HepG2 (cell line): ENCODE results near the gene TANGO2. TPM values are rescaled to one million over a fixed set of nuclear protein-coding genes. Genes with fewer than 3 reads are reported as not detected.

Experiments
- ATAC-seq: fragments of 200-7000 bp; cut with Tn5 transposase; 3 replicates; pipeline ENCODE4 v1.9.1; 2020; ENCODE audit warnings: mild to moderate bottlenecking, moderate library complexity
- BruUV-seq: library from RNA; stranded (reverse); fragments of 400-500 nt; replicated peaks from 2 replicates; lab custom pipeline; 2021; lab: Mats Ljungman, UMichigan
- CTCF ChIA-PET: fragments of 300-600 bp; formaldehyde crosslinking; extraction: SDS; loops from one replicate; lab custom pipeline; 2021; ENCODE audit warnings: low total read pairs, inconsistent platforms, low intra/inter-chr PET ratio; lab: Yijun Ruan, JAX
- POLR2A ChIA-PET: fragments of 350-600 bp; sonication (Branson Sonifier 250); formaldehyde crosslinking; loops from one replicate; lab custom pipeline; 2020; ENCODE audit warnings: antibody characterized with exemption, inconsistent platforms; lab: Yijun Ruan, JAX
- DNase-seq: peaks from one replicate; pipeline ENCODE4 v3.0.0-alpha.2; 2015; ENCODE audit warnings: low spot score
- FAIRE-seq: peaks from 3 replicates; lab custom pipeline; 2011; peaks lifted over from hg19 to GRCh38; lab: Jason Lieb, UNC
- H2AFZ ChIP-seq: one replicate; pipeline ENCODE4 v1.6.1; 2011; ENCODE audit warnings: low read length, inconsistent platforms
- H3K27ac ChIP-seq: fragments of 300-600 bp; 3 replicates; pipeline ENCODE4 v1.8.0; 2011; ENCODE audit warnings: mixed run types, mild to moderate bottlenecking, mixed read lengths, low read length, inconsistent platforms; ENCODE audit not compliant: insufficient read depth; ENCODE audit errors: extremely low read length
- H3K27me3 ChIP-seq, 2 experiments: fragments of 200-600 bp in 1 of 2; 2 replicates in 1 of 2; 3 replicates in 1 of 2; pipeline versions ENCODE4 v1.6.0 to v1.8.0; 2011; ENCODE audit warnings: low read length in 2 of 2, mild to moderate bottlenecking in 2 of 2, moderate library complexity in 2 of 2, inconsistent platforms in 1 of 2; ENCODE audit not compliant: insufficient read depth in 2 of 2, control insufficient read depth in 1 of 2
- H3K36me3 ChIP-seq, 2 experiments: fragments of 200-600 bp in 1 of 2; replicated peaks in 1 of 2; 2 replicates in 1 of 2; 3 replicates in 1 of 2; pipeline versions ENCODE4 v1.5.1 to v1.8.0; 2011; ENCODE audit warnings: low read length in 2 of 2, inconsistent platforms in 1 of 2; ENCODE audit not compliant: insufficient read depth in 2 of 2, control insufficient read depth in 1 of 2
- H3K4me1 ChIP-seq: 2 replicates; pipeline ENCODE4 v1.5.1; 2012; ENCODE audit warnings: low read length, inconsistent platforms; ENCODE audit not compliant: insufficient read depth
- H3K4me2 ChIP-seq: 2 replicates; pipeline ENCODE4 v1.6.0; 2011; ENCODE audit warnings: low read depth, low read length, inconsistent platforms
- H3K4me3 ChIP-seq, 3 experiments: fragments of 200-600 bp in 1 of 3; sonication (generic), shearing (Covaris generic) in 1 of 3; replicated peaks in 1 of 3; 2 replicates each; pipeline ENCODE4 v1.5.1; 2011 to 2016; ENCODE audit warnings: low read length in 3 of 3, inconsistent platforms in 2 of 3, low read depth in 2 of 3, mild to moderate bottlenecking in 2 of 3, control low read depth in 1 of 3, mixed read lengths in 1 of 3; ENCODE audit not compliant: insufficient read depth in 1 of 3
- H3K79me2 ChIP-seq: one replicate; pipeline ENCODE4 v1.6.1; 2011; ENCODE audit warnings: low read length, inconsistent platforms; ENCODE audit not compliant: insufficient read depth
- H3K9ac ChIP-seq: 2 replicates; pipeline ENCODE4 v1.6.0; 2011; ENCODE audit warnings: mild to moderate bottlenecking, low read depth, low read length, inconsistent platforms; ENCODE audit not compliant: insufficient read depth
- H3K9me3 ChIP-seq: 2 replicates; pipeline ENCODE4 v1.5.1; 2012; ENCODE audit warnings: mild to moderate bottlenecking, low read length
- H4K20me1 ChIP-seq: 2 replicates; pipeline ENCODE4 v1.6.0; 2011; ENCODE audit warnings: inconsistent platforms, mild to moderate bottlenecking, low read length, moderate library complexity; ENCODE audit not compliant: insufficient read depth
- ADNP ChIP-seq: sonication (generic); formaldehyde crosslinking; IDR thresholded peaks from 2 replicates; pipeline ENCODE4 v1.4.0; 2020; ENCODE audit warnings: missing genetic modification reagents
- ATF7-NPFF ChIP-seq: sonication (generic); formaldehyde crosslinking; IDR thresholded peaks from 2 replicates; pipeline ENCODE4 v1.8.1; 2023; ENCODE audit warnings: mild to moderate bottlenecking, low read depth, missing genetic modification reagents, moderate library complexity
- BRCA1 ChIP-seq: sonication (generic); formaldehyde crosslinking; IDR thresholded peaks from 2 replicates; pipeline ENCODE4 v1.4.0; 2020; ENCODE audit warnings: missing genetic modification reagents
- MAFF ChIP-seq: IDR thresholded peaks from 2 replicates; pipeline ENCODE4 v1.6.1; 2011; ENCODE audit warnings: low read depth, low read length, improper control_type of control experiment
- NRL ChIP-seq: sonication (generic); formaldehyde crosslinking; IDR thresholded peaks from 2 replicates; pipeline ENCODE4 v1.5.0; 2020; ENCODE audit warnings: missing genetic modification reagents, mild to moderate bottlenecking, moderate library complexity, borderline replicate concordance
- PHF20 ChIP-seq: sonication (generic); formaldehyde crosslinking; IDR thresholded peaks from 2 replicates; pipeline ENCODE4 v1.5.0; 2020; ENCODE audit warnings: mild to moderate bottlenecking, missing genetic modification reagents
- POGK ChIP-seq: sonication (generic); formaldehyde crosslinking; conservative IDR thresholded peaks from 2 replicates; pipeline ENCODE4 v1.8.0; 2022; ENCODE audit warnings: mild to moderate bottlenecking, moderate library complexity, missing genetic modification reagents
- POLR2A ChIP-seq, 2 experiments: IDR thresholded peaks; 2 replicates each; pipeline ENCODE4 v1.6.1; 2011; ENCODE audit warnings: low read depth in 2 of 2, low read length in 2 of 2, mild to moderate bottlenecking in 1 of 2, moderate library complexity in 1 of 2; ENCODE audit not compliant: insufficient read depth in 1 of 2
- SP4 ChIP-seq: sonication (generic); formaldehyde crosslinking; IDR thresholded peaks from 2 replicates; pipeline ENCODE4 v1.8.1; 2023; ENCODE audit warnings: mild to moderate bottlenecking, missing genetic modification reagents
- SRY ChIP-seq: sonication (generic); formaldehyde crosslinking; IDR thresholded peaks from 2 replicates; pipeline ENCODE4 v1.8.0; 2022; ENCODE audit warnings: mild to moderate bottlenecking, missing genetic modification reagents
- TAF15 ChIP-seq: fragments of 200-400 bp; formaldehyde crosslinking; IDR thresholded peaks from one replicate; pipeline ENCODE4 v1.6.1; 2018; ENCODE audit warnings: mild to moderate bottlenecking, low read depth, low read length; ENCODE audit not compliant: poor library complexity, severe bottlenecking
- TBX3 ChIP-seq: fragments of 450-650 bp; IDR thresholded peaks from 2 replicates; pipeline ENCODE4 v1.6.1; 2017; ENCODE audit warnings: antibody characterized with exemption, mild to moderate bottlenecking, inconsistent platforms, borderline replicate concordance
- THYN1 ChIP-seq: sonication (generic); formaldehyde crosslinking; IDR thresholded peaks from 2 replicates; pipeline ENCODE4 v1.8.1; 2023; ENCODE audit warnings: low read depth, mild to moderate bottlenecking, moderate library complexity, missing genetic modification reagents, borderline replicate concordance
- ZBTB7A ChIP-seq: sonication (generic); formaldehyde crosslinking; IDR thresholded peaks from 2 replicates; pipeline ENCODE4 v1.8.0; 2022; ENCODE audit warnings: mild to moderate bottlenecking, missing genetic modification reagents
- ZNF333 ChIP-seq: sonication (generic); formaldehyde crosslinking; IDR thresholded peaks from 2 replicates; pipeline ENCODE4 v1.4.0; 2020; ENCODE audit warnings: mild to moderate bottlenecking, missing genetic modification reagents, borderline replicate concordance
- ZNF441 ChIP-seq: sonication (generic); formaldehyde crosslinking; IDR thresholded peaks from 2 replicates; pipeline ENCODE4 v1.7.0; 2021; ENCODE audit warnings: missing genetic modification reagents, borderline replicate concordance
- ZNF556 ChIP-seq: sonication (generic); formaldehyde crosslinking; IDR thresholded peaks from 2 replicates; pipeline ENCODE4 v1.4.0; 2020; ENCODE audit warnings: mild to moderate bottlenecking, missing genetic modification reagents, borderline replicate concordance
- WGBS: methylation state at CpG from one replicate; pipeline ENCODE4 v1.1.6; 2017; ENCODE audit warnings: low lambda C conversion rate; 5-methylcytosine and 5-hydroxymethylcytosine counted together
- in situ Hi-C: cut with HindIII; loops from 2 replicates; pipeline ENCODE4 v1.10.0; 2017; ENCODE audit warnings: low pct_unique_long_range_greater_than_20kb; ENCODE audit not compliant: extremely low pct_ligation_motif_present
- intact Hi-C: fragments of 100-400 bp; cut with micrococcal nuclease; formaldehyde crosslinking; loops from one replicate; pipeline ENCODE4 v1.10.0; 2022; ENCODE audit not compliant: unreplicated experiment
- polyA plus RNA-seq, 8 experiments: library from polyadenylated mRNA; depleted of rRNA in 3 of 8; stranded (reverse) in 7 of 8; unstranded in 1 of 8; fragments of >200 nt; fragmentation: Illumina TruSeq in 4 of 8; extraction: Trizol in 4 of 8; gene quantifications; 2 replicates each; pipeline versions ENCODE4 v1.2.1 to v1.2.3, GENCODE V29; 2011 to 2016; ENCODE audit warnings: low read depth in 4 of 8, missing spikeins in 1 of 8, mixed read lengths in 1 of 8; ENCODE audit not compliant: insufficient read depth in 1 of 8
- total RNA-seq, 5 experiments: library from RNA; depleted of rRNA; stranded (reverse); fragments of >200 nt; fragmentation: Illumina TruSeq; extraction: Trizol; gene quantifications; 2 replicates each; pipeline ENCODE4 v1.2.3, GENCODE V29; 2016; ENCODE audit warnings: low read depth in 1 of 5
- TF ChIP-seq, protein P1 (sequence below): sonication (generic); formaldehyde crosslinking; IDR thresholded peaks from 2 replicates; pipeline ENCODE4 v1.4.0; 2020; ENCODE audit warnings: missing genetic modification reagents, borderline replicate concordance

TANGO2 gene
- total and polyA plus RNA-seq, 2 of the 13 experiments (the other 11 are each of a cell fraction or from before 2014, with no cell fraction given): 12.9 to 14.8 TPM

DNA sequence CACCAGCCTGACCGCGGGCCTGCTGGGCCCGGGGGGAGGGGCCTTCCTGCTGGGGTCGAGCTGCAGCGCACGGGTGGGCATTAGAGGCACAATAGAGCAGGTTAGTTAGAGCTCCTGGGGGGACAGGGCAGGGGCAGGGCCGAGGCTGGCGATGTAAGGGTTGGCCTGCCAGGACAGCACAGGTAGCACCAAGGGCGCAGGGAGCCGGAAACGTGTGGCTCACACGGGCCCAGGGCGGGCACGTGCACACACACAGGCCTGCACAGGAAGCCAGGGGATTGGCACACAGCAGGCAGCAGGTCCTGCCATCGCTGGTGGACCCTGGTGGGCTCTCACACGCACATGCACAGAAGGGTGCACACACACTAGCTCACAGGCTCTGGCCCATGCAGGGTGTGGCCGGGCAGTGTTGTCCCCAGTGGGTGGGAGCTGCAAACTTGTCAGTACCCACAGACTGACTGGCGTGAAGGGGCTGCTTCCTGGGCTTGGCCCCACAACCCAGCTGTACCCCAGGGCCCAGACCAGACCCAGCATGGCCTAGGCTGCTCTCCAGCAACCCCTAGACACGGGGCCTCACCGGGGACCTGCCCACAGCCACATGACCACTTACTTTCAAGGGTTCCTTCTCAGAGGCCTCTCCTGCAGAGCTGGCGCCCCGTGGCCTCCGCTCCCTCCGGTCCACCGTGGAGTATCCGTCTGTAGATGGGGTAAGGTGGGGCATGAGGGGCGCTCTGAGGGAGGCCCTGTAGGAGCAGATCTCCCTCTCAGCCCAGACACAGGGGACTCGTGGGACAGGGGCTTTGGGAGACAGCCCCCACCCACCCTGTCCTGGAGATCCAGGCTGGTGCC, 49.4 kb upstream of the TANGO2 start:
- WGBS: 54% methylated on average over 9 of the region's 28 CpGs
- Histone ChIP-seq H3K36me3 (peaks cover 10 to 23% of the 10 kb centered on the region in 2 experiments; a peak in 4 of 5 replicates), H3K4me3 (peak overlapping the region in 1 of 3 experiments; percentile 22; a peak in 1 of 6 replicates), H3K9ac (peak overlapping the region; percentile 54), H3K4me1 (peaks cover 51% of the 10 kb centered on the region), H3K4me2 (peak overlapping the region; percentile 51), H3K9me3 (no peaks in the 10 kb centered on the region), H2AFZ (no peak overlapping the region), H4K20me1 (no peaks in the 10 kb centered on the region), H3K27ac (peak overlapping the region; percentile 79), H3K79me2 (no peaks in the 10 kb centered on the region), H3K27me3 (no peaks in the 10 kb centered on the region)
- in situ Hi-C loops (loop anchor here (5.0 kb wide), 1 partner anchor 41 kb away; no protein-coding TSS in a partner anchor), intact Hi-C loops (no loop called here)
- ChIA-PET POLR2A (interaction anchor here (0.9 to 3.2 kb wide), 7 partner anchors 9 to 44 kb away, joined by 3 to 13 read pairs (median 7); no protein-coding TSS in a partner anchor), CTCF (interaction anchor here (1.2 to 2.3 kb wide), 3 partner anchors 42 to 158 kb away, joined by 4 to 35 read pairs (median 12); no protein-coding TSS in a partner anchor)
- DNase-seq (no peak), FAIRE-seq (no peak), ATAC-seq (peak; percentile 17)
- no TSS peak for BruUV-seq
- 0 out of 2 replicates have a peak, but pooled peaks have one; percentile 32 for TF ChIP-seq NRL
- TF ChIP-seq ATF7-NPFF (CRISPR knock-in tag): peak; percentile 71; the same call in 1 of the 2 replicates
- 0 out of 2 replicates have a peak, but pooled peaks have one; percentile 43 for TF ChIP-seq POGK (CRISPR knock-in tag)
- 0 out of 2 replicates have a peak, but pooled peaks have one; percentile 12 for TF ChIP-seq ZNF556 (CRISPR knock-in tag)
- TF ChIP-seq ADNP (CRISPR knock-in tag): no peak
- peak; percentile 80; the same call in 1 of the 2 replicates for TF ChIP-seq SRY (CRISPR knock-in tag)
- TF ChIP-seq PHF20 (CRISPR knock-in tag): peak; percentile 44; the same call in 1 of the 2 replicates
- TF ChIP-seq BRCA1 (CRISPR knock-in tag): 0 out of 2 replicates have a peak, but pooled peaks have one; percentile 9
- peak; percentile 42 for TF ChIP-seq ZBTB7A
- peak; percentile 35; the same call in 1 of the 2 replicates for TF ChIP-seq ZNF333 (CRISPR knock-in tag)
- no peak for TF ChIP-seq MAFF
- TF ChIP-seq ZNF441: peak; percentile 7; the same call in 1 of the 2 replicates
- TF ChIP-seq THYN1 (CRISPR knock-in tag): no peak
- TF ChIP-seq POLR2A (IDR thresholded peaks at IDR 0.05; ENCODE audit: insufficient read depth in 1 of 2, low read depth in 2 of 2, low read length in 2 of 2): peak in 1 of 2 experiments; percentile 57; a peak in 2 of 4 replicates
- TF ChIP-seq TBX3: no peak
- TF ChIP-seq SP4 (CRISPR knock-in tag): 0 out of 2 replicates have a peak, but pooled peaks have one; percentile 3
- TF ChIP-seq TAF15: no peak
- TF ChIP-seq, protein P1, sequence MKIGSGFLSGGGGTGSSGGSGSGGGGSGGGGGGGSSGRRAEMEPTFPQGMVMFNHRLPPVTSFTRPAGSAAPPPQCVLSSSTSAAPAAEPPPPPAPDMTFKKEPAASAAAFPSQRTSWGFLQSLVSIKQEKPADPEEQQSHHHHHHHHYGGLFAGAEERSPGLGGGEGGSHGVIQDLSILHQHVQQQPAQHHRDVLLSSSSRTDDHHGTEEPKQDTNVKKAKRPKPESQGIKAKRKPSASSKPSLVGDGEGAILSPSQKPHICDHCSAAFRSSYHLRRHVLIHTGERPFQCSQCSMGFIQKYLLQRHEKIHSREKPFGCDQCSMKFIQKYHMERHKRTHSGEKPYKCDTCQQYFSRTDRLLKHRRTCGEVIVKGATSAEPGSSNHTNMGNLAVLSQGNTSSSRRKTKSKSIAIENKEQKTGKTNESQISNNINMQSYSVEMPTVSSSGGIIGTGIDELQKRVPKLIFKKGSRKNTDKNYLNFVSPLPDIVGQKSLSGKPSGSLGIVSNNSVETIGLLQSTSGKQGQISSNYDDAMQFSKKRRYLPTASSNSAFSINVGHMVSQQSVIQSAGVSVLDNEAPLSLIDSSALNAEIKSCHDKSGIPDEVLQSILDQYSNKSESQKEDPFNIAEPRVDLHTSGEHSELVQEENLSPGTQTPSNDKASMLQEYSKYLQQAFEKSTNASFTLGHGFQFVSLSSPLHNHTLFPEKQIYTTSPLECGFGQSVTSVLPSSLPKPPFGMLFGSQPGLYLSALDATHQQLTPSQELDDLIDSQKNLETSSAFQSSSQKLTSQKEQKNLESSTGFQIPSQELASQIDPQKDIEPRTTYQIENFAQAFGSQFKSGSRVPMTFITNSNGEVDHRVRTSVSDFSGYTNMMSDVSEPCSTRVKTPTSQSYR (CRISPR knock-in tag): peak; percentile 10; the same call in 1 of the 2 replicates
